ENCODE results near the gene ERBB4. TPM values are rescaled to one million over a fixed set of nuclear protein-coding genes. Genes with fewer than 3 reads are reported as not detected.

The ERBB4 gene
- total RNA-seq, 1 donor from 2014 or later: 1.7 TPM

DNA sequence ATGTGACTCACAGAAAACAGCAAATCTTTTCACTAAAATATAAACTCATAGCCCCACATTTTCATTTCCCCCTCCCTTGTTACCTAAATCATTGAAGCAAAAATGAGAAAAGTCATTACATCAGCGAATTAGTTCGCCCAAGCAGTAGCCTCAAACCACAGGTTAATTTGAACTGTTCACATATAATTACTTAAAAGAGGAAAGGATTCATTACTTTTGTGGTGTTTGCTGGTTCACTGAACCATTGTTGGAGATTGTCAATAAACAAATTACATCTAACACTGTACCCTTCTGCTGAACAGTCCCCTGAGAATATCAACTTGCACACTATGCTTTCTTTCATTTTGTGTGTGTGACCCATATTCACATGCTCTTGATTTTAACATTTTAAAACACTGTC lies 238.7 kb downstream of the ERBB4 start:
- TF ChIP-seq, protein P1, sequence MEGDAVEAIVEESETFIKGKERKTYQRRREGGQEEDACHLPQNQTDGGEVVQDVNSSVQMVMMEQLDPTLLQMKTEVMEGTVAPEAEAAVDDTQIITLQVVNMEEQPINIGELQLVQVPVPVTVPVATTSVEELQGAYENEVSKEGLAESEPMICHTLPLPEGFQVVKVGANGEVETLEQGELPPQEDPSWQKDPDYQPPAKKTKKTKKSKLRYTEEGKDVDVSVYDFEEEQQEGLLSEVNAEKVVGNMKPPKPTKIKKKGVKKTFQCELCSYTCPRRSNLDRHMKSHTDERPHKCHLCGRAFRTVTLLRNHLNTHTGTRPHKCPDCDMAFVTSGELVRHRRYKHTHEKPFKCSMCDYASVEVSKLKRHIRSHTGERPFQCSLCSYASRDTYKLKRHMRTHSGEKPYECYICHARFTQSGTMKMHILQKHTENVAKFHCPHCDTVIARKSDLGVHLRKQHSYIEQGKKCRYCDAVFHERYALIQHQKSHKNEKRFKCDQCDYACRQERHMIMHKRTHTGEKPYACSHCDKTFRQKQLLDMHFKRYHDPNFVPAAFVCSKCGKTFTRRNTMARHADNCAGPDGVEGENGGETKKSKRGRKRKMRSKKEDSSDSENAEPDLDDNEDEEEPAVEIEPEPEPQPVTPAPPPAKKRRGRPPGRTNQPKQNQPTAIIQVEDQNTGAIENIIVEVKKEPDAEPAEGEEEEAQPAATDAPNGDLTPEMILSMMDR (IDR thresholded peaks at IDR 0.05): no peak
- Histone ChIP-seq H3K27ac (no peak overlapping the region), H3K4me3 (no peak overlapping the region), H3K27me3 (no peaks in the 10 kb centered on the region), H3K9me3 (no peaks in the 10 kb centered on the region), H3K36me3 (no peaks in the 10 kb centered on the region), H3K4me1 (no peaks in the 10 kb centered on the region)
- intact Hi-C loops (cut with DNase I): no loop called here
- no peak for DNase-seq (ENCODE audit: low spot score in 2 of 2)

DNA sequence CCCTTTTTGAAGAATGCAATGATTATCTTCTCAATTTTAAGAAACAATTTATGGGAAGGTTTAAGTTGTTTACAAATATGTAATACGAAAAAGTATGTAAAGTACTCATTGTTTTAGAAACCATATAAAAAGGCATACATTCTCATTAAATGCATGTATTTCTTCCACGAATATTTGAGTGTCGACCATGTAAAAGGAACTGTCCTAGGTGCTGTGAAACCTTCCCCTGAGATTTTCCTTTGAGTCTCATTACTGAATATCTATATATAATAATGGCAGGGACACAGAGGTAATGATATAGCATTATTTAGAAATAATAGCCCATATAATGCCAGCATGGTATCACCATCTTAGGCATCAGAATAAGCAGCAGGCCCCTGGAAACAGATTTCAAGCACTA lies 239.3 kb downstream of the ERBB4 start:
- H3K4me1 ChIP-seq: no peaks in the 10 kb centered on the region
- H3K27ac ChIP-seq: no peak overlapping the region
- no peak overlapping the region for H3K4me3 ChIP-seq
- DNase-seq (ENCODE audit: low spot score in 2 of 2): no peak
- intact Hi-C loops (cut with DNase I): no loop called here
- H3K36me3 ChIP-seq: no peaks in the 10 kb centered on the region
- H3K9me3 ChIP-seq: no peaks in the 10 kb centered on the region
- TF ChIP-seq, protein P1 (IDR thresholded peaks at IDR 0.05): no peak
- no peaks in the 10 kb centered on the region for H3K27me3 ChIP-seq

DNA sequence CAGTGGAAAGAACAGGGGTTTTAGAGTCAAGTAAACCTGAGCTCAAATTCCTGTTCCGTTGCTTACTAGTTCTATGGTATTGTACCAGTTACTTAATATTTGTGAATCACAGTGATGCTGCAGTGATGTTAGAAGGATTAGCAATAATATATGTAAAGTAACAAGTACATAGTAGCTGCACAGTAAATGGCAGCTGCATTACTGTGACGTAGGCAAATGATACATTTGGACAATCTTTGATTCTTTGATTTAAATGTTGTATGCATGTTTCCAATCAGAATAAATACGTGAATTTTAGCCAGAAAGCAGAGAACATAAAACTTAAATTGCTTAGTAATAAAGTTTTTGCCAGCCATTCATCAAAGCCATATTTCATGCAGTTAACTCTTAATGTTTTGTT lies 243.0 kb downstream of the ERBB4 start:
- H3K4me3 ChIP-seq: no peak overlapping the region
- no peaks in the 10 kb centered on the region for H3K27me3 ChIP-seq
- intact Hi-C loops (cut with DNase I): no loop called here
- no peak for DNase-seq (ENCODE audit: low spot score in 2 of 2)
- no peak overlapping the region for H3K27ac ChIP-seq
- no peaks in the 10 kb centered on the region for H3K36me3 ChIP-seq
- H3K4me1 ChIP-seq: no peaks in the 10 kb centered on the region
- TF ChIP-seq, protein P1 (IDR thresholded peaks at IDR 0.05): no peak
- no peaks in the 10 kb centered on the region for H3K9me3 ChIP-seq

DNA sequence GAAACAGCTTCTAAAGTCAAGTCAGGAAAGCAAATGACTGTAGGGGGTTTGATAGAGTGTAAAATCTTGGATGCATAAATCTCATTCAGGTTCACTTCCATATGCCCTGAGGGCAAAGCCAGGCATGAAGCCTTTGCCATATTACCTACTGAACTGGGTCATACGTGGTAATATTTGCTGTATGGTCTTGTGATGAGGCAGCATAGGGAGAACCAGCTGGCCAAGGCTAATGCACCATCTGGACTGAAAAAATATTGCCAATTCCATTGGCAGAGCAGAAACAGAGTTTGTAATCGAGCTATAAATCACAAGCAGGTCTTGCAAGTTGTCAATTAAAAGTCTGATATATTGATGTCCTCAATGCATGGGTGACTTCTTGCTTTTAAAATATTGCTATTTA lies 243.8 kb downstream of the ERBB4 start:
- intact Hi-C loops (cut with DNase I): no loop called here
- Histone ChIP-seq H3K4me3 (no peak overlapping the region), H3K27me3 (no peaks in the 10 kb centered on the region), H3K36me3 (no peaks in the 10 kb centered on the region), H3K4me1 (no peaks in the 10 kb centered on the region), H3K9me3 (no peaks in the 10 kb centered on the region), H3K27ac (no peak overlapping the region)
- TF ChIP-seq, protein P1 (IDR thresholded peaks at IDR 0.05): no peak
- no peak for DNase-seq (ENCODE audit: low spot score in 2 of 2)

DNA sequence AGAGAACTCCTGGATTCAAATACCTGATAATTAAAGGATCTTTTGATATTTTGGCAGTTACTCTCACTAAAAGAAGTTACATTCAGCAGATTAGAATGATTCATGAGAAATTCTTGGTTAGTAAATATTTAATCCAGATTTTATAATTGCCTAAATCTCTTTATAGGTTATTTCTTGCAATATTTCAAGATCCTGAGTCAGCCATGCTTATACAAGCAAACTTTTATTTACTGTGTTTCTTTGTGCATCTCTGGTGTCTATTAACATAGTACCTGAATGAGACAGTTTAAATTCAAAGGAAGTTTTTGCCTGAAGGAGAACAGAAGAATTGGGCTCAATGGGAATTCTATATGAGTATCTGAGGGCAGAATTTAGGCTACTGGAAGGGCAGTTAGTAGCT lies 249.3 kb downstream of the ERBB4 start:
- intact Hi-C loops (cut with DNase I): no loop called here

More for the DNA sequence above, 249.3 kb downstream of the ERBB4 start:
- H3K27me3 ChIP-seq: no peaks in the 10 kb centered on the region
- H3K4me3 ChIP-seq: no peak overlapping the region
- no peaks in the 10 kb centered on the region for H3K9me3 ChIP-seq
- no peaks in the 10 kb centered on the region for H3K36me3 ChIP-seq
- H3K4me1 ChIP-seq: peaks cover 0 to under 1% of the 10 kb centered on the region in 2 donors
- TF ChIP-seq, protein P1 (IDR thresholded peaks at IDR 0.05): no peak
- H3K27ac ChIP-seq: no peak overlapping the region
- DNase-seq (ENCODE audit: low spot score in 2 of 2): no peak
